Measurements from ENCODE around the gene PCID2. TPM values are rescaled to one million over a fixed set of nuclear protein-coding genes. Genes with fewer than 3 reads are reported as not detected.

The PCID2 gene
- total and polyA plus RNA-seq, 2 of the 13 experiments (the other 11 are each of a cell fraction or from before 2014, with no cell fraction given) = 65.0 to 111 TPM

- TF ChIP-seq ZNF30 (CRISPR knock-in tag; IDR thresholded peaks at IDR 0.05) (no peak), NCOA2 (CRISPR knock-in tag; IDR thresholded peaks at IDR 0.05) (peak; percentile 48; the same call in 1 of the 2 replicates), ZFX (CRISPR knock-in tag; IDR thresholded peaks at IDR 0.05; ENCODE audit: low read depth) (peak; percentile 24; the same call in 1 of the 2 replicates), ZNF710 (CRISPR knock-in tag; IDR thresholded peaks at IDR 0.05; ENCODE audit: borderline replicate concordance) (peak; percentile 73; the same call in 1 of the 2 replicates), ZNF33B (CRISPR knock-in tag; IDR thresholded peaks at IDR 0.05) (no peak), GZF1 (CRISPR knock-in tag; IDR thresholded peaks at IDR 0.05) (0 out of 2 replicates have a peak, but pooled peaks have one; percentile 37), ZFP36L2 (CRISPR knock-in tag; IDR thresholded peaks at IDR 0.05) (no peak), MXD1 (CRISPR knock-in tag; IDR thresholded peaks at IDR 0.05) (peak; percentile 42; the same call in 1 of the 2 replicates), RBAK (CRISPR knock-in tag; IDR thresholded peaks at IDR 0.05) (no peak), ZNF878 (CRISPR knock-in tag; IDR thresholded peaks at IDR 0.05) (no peak), GATAD1 (CRISPR knock-in tag; IDR thresholded peaks at IDR 0.05) (no peak), PBX3 (CRISPR knock-in tag; IDR thresholded peaks at IDR 0.05; ENCODE audit: borderline replicate concordance) (no peak)
- TF ChIP-seq, protein P1, sequence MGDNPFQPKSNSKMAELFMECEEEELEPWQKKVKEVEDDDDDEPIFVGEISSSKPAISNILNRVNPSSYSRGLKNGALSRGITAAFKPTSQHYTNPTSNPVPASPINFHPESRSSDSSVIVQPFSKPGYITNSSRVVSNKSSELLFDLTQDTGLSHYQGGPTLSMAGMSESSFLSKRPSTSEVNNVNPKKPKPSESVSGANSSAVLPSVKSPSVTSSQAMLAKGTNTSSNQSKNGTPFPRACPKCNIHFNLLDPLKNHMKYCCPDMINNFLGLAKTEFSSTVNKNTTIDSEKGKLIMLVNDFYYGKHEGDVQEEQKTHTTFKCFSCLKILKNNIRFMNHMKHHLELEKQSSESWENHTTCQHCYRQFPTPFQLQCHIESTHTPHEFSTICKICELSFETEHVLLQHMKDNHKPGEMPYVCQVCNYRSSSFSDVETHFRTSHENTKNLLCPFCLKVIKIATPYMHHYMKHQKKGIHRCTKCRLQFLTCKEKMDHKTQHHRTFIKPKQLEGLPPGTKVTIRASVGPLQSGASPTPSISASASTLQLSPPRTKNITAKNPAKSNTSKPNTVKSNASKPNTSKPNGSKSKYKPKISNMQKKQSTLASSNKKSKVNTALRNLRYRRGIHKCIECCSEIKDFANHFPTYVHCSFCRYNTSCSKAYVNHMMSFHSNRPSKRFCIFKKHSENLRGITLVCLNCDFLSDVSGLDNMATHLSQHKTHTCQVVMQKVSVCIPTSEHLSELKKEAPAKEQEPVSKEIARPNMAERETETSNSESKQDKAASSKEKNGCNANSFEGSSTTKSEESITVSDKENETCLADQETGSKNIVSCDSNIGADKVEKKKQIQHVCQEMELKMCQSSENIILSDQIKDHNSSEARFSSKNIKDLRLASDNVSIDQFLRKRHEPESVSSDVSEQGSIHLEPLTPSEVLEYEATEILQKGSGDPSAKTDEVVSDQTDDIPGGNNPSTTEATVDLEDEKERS (CRISPR knock-in tag; IDR thresholded peaks at IDR 0.05) = peak; percentile 66; the same call in 1 of the 2 replicates
- TF ChIP-seq, protein P2, sequence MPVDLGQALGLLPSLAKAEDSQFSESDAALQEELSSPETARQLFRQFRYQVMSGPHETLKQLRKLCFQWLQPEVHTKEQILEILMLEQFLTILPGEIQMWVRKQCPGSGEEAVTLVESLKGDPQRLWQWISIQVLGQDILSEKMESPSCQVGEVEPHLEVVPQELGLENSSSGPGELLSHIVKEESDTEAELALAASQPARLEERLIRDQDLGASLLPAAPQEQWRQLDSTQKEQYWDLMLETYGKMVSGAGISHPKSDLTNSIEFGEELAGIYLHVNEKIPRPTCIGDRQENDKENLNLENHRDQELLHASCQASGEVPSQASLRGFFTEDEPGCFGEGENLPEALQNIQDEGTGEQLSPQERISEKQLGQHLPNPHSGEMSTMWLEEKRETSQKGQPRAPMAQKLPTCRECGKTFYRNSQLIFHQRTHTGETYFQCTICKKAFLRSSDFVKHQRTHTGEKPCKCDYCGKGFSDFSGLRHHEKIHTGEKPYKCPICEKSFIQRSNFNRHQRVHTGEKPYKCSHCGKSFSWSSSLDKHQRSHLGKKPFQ (CRISPR knock-in tag; IDR thresholded peaks at IDR 0.05; ENCODE audit: insufficient replicate concordance) = no peak
- TF ChIP-seq, protein P3, sequence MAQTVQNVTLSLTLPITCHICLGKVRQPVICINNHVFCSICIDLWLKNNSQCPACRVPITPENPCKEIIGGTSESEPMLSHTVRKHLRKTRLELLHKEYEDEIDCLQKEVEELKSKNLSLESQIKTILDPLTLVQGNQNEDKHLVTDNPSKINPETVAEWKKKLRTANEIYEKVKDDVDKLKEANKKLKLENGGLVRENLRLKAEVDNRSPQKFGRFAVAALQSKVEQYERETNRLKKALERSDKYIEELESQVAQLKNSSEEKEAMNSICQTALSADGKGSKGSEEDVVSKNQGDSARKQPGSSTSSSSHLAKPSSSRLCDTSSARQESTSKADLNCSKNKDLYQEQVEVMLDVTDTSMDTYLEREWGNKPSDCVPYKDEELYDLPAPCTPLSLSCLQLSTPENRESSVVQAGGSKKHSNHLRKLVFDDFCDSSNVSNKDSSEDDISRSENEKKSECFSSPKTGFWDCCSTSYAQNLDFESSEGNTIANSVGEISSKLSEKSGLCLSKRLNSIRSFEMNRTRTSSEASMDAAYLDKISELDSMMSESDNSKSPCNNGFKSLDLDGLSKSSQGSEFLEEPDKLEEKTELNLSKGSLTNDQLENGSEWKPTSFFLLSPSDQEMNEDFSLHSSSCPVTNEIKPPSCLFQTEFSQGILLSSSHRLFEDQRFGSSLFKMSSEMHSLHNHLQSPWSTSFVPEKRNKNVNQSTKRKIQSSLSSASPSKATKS (CRISPR knock-in tag; IDR thresholded peaks at IDR 0.05) = no peak
- TF ChIP-seq, protein P4, sequence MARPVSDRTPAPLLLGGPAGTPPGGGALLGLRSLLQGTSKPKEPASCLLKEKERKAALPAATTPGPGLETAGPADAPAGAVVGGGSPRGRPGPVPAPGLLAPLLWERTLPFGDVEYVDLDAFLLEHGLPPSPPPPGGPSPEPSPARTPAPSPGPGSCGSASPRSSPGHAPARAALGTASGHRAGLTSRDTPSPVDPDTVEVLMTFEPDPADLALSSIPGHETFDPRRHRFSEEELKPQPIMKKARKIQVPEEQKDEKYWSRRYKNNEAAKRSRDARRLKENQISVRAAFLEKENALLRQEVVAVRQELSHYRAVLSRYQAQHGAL (CRISPR knock-in tag; IDR thresholded peaks at IDR 0.05; ENCODE audit: not compliant biosample characterization) = no peak
These were observed 11.7 kb upstream of the PCID2 start (continued) for GRCh38 chr13:113220141-113220598.

All from HepG2 (cell line).